HEK293 (cell line): ENCODE results near the gene TTYH1.

Experiments used
- GLI2 ChIP-seq: fragments of 450-650 bp; formaldehyde crosslinking; IDR thresholded peaks from 2 replicates; pipeline ENCODE4; 2017; ENCODE audit warnings: missing biosample characterization, missing genetic modification characterization, low read depth, borderline replicate concordance
- GLIS2 ChIP-seq: fragments of 450-650 bp; formaldehyde crosslinking; IDR thresholded peaks from 2 replicates; pipeline ENCODE4 v1.5.1; 2016; ENCODE audit warnings: missing biosample characterization, missing genetic modification characterization
- HIC1 ChIP-seq: fragments of 450-650 bp; formaldehyde crosslinking; IDR thresholded peaks from 2 replicates; pipeline ENCODE4 v1.5.1; 2016; ENCODE audit warnings: missing biosample characterization, missing genetic modification characterization
- HOXC10 ChIP-seq: sonication (generic); formaldehyde crosslinking; IDR thresholded peaks from 2 replicates; pipeline ENCODE4 v1.8.1; 2023; ENCODE audit warnings: mild to moderate bottlenecking, missing genetic modification reagents
- KLF17 ChIP-seq: fragments of 450-650 bp; formaldehyde crosslinking; IDR thresholded peaks from 2 replicates; pipeline ENCODE4 v1.5.1; 2016; ENCODE audit warnings: missing biosample characterization, missing genetic modification characterization
- MEIS1 ChIP-seq: sonication (generic); formaldehyde crosslinking; IDR thresholded peaks from 2 replicates; pipeline ENCODE4 v1.8.1; 2022; ENCODE audit warnings: missing genetic modification reagents, mild to moderate bottlenecking, borderline replicate concordance
- MYNN ChIP-seq: fragments of 450-650 bp; formaldehyde crosslinking; IDR thresholded peaks from 2 replicates; pipeline ENCODE4 v1.5.1; 2016; ENCODE audit warnings: missing biosample characterization, missing genetic modification characterization, borderline replicate concordance
- OVOL3 ChIP-seq: fragments of 450-650 bp; formaldehyde crosslinking; IDR thresholded peaks from 2 replicates; pipeline ENCODE4 v1.5.1; 2016; ENCODE audit warnings: missing biosample characterization, missing genetic modification characterization
- TRIM28 ChIP-seq: IDR thresholded peaks from 2 replicates; pipeline ENCODE4 v1.6.1; 2011; ENCODE audit warnings: low read length, control low read depth, borderline replicate concordance
- ZBTB21 ChIP-seq: fragments of 450-650 bp; formaldehyde crosslinking; IDR thresholded peaks from 2 replicates; pipeline ENCODE4 v1.5.1; 2017; ENCODE audit warnings: missing biosample characterization, missing genetic modification characterization
- ZFP69B ChIP-seq: fragments of 450-650 bp; formaldehyde crosslinking; IDR thresholded peaks from 2 replicates; pipeline ENCODE4 v1.5.1; 2016; ENCODE audit warnings: missing biosample characterization, missing genetic modification characterization
- ZNF146 ChIP-seq: fragments of 450-650 bp; formaldehyde crosslinking; IDR thresholded peaks from 2 replicates; pipeline ENCODE4 v1.5.1; 2016; ENCODE audit warnings: missing biosample characterization, missing genetic modification characterization
- ZNF148 ChIP-seq: fragments of 450-650 bp; formaldehyde crosslinking; IDR thresholded peaks from 2 replicates; pipeline ENCODE4 v1.5.0; 2017; ENCODE audit warnings: missing biosample characterization, missing genetic modification characterization, borderline replicate concordance
- ZNF16 ChIP-seq: fragments of 450-650 bp; formaldehyde crosslinking; IDR thresholded peaks from 2 replicates; pipeline ENCODE4 v1.5.1; 2016; ENCODE audit warnings: low read depth, missing biosample characterization, missing genetic modification characterization
- ZNF184 ChIP-seq: fragments of 450-650 bp; IDR thresholded peaks from 2 replicates; pipeline ENCODE4 v1.5.1; 2018; ENCODE audit warnings: missing biosample characterization, mild to moderate bottlenecking, missing genetic modification characterization
- ZNF2 ChIP-seq: fragments of 450-650 bp; formaldehyde crosslinking; IDR thresholded peaks from 2 replicates; pipeline ENCODE4 v1.5.1; 2016; ENCODE audit warnings: missing biosample characterization, missing genetic modification characterization
- ZNF202 ChIP-seq: fragments of 450-650 bp; formaldehyde crosslinking; IDR thresholded peaks from 2 replicates; pipeline ENCODE4 v1.5.1; 2016; ENCODE audit warnings: missing biosample characterization, missing genetic modification characterization, borderline replicate concordance
- ZNF266 ChIP-seq: fragments of 450-650 bp; formaldehyde crosslinking; IDR thresholded peaks from 2 replicates; pipeline ENCODE4 v1.5.1; 2016; ENCODE audit warnings: missing biosample characterization, missing genetic modification characterization, low read depth
- ZNF292 ChIP-seq: fragments of 450-650 bp; formaldehyde crosslinking; IDR thresholded peaks from 2 replicates; pipeline ENCODE4 v1.5.1; 2016; ENCODE audit warnings: low read depth, missing biosample characterization, missing genetic modification characterization, borderline replicate concordance
- ZNF391 ChIP-seq: fragments of 450-650 bp; formaldehyde crosslinking; IDR thresholded peaks from 2 replicates; pipeline ENCODE4 v1.5.1; 2016; ENCODE audit warnings: low read depth, missing biosample characterization, missing genetic modification characterization, borderline replicate concordance
- ZNF549 ChIP-seq: fragments of 450-650 bp; IDR thresholded peaks from 2 replicates; pipeline ENCODE4 v1.5.1; 2018; ENCODE audit warnings: missing biosample characterization, missing genetic modification characterization, mild to moderate bottlenecking, inconsistent platforms, moderate library complexity
- ZNF596 ChIP-seq: fragments of 450-650 bp; IDR thresholded peaks from 2 replicates; pipeline ENCODE4 v1.5.0; 2018; ENCODE audit warnings: missing biosample characterization, mild to moderate bottlenecking, missing genetic modification characterization, moderate library complexity
- ZNF621 ChIP-seq: fragments of 450-650 bp; formaldehyde crosslinking; IDR thresholded peaks from 2 replicates; pipeline ENCODE4 v1.5.1; 2017; ENCODE audit warnings: missing biosample characterization, missing genetic modification characterization
- ZNF707 ChIP-seq: fragments of 450-650 bp; formaldehyde crosslinking; IDR thresholded peaks from 2 replicates; pipeline ENCODE4 v1.5.1; 2016; ENCODE audit warnings: missing biosample characterization, missing genetic modification characterization
- ZNF768 ChIP-seq: fragments of 450-650 bp; formaldehyde crosslinking; IDR thresholded peaks from 2 replicates; pipeline ENCODE4 v1.5.1; 2018; ENCODE audit warnings: missing biosample characterization, mild to moderate bottlenecking, missing genetic modification characterization
- TF ChIP-seq, protein P1 (sequence below): fragments of 450-650 bp; formaldehyde crosslinking; IDR thresholded peaks from 2 replicates; pipeline ENCODE4 v1.5.1; 2017; ENCODE audit warnings: missing biosample characterization, missing genetic modification characterization
- TF ChIP-seq, protein P2 (sequence below): fragments of 450-650 bp; formaldehyde crosslinking; IDR thresholded peaks from 2 replicates; pipeline ENCODE4 v1.5.1; 2016; ENCODE audit warnings: missing biosample characterization, missing genetic modification characterization, borderline replicate concordance

The TTYH1 gene

DNA sequence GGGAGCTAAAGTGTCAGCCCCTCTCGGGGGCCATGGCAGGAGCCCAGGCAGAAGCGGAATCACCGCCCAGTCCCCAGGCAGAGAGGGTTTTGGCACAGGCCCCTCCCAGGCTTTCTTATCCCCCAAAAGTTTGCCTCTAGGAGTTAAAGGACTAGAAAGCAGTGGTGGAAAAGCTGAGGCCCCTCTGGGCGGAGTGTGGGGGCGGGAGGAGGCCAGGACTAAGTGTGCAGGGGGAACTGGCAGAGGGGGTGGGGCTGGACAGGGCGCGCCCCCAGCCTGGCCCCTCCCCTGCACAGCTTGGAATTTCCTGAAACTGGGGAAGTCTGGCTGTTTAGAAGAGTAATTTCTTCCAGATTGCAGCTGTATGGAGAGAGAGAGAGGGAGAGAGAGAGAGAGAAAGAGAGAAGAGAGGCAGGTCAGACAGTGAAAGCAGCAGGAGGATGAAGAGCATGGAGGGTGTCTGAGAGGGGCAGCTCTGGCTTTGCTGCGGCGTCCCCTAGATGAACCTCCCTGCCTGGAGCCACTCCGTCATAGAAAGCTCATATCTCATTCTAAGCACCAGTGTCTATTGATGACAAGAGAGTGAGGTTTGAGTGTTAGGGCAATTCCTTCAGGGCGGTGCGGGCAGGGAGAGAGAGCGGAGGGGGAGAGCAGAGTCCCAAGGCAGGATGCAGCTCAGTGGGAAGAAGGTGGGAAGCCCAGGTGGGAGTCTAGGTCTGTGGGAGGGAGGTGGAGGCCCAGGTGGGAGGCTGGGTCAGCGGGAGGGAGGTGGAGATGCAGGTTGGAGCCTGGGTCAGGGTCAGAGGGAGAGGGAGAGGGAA is 58.0 kb downstream of the TTYH1 start, which contains the start of gene CDC42EP5 (continued):
- TF ChIP-seq GLI2: no peak
- TF ChIP-seq ZNF184 (tag by site-specific recombination): no peak
- no peak for TF ChIP-seq ZNF202 (tag by site-specific recombination)
- TF ChIP-seq GLIS2 (tag by site-specific recombination): peak; percentile 77
- no peak for TF ChIP-seq ZNF146 (tag by site-specific recombination)
- TF ChIP-seq ZNF596 (tag by site-specific recombination): no peak
- TF ChIP-seq ZNF391: no peak
- TF ChIP-seq HIC1 (tag by site-specific recombination): 0 out of 2 replicates have a peak, but pooled peaks have one; percentile 5
- TF ChIP-seq ZNF707 (tag by site-specific recombination): no peak
- TF ChIP-seq HOXC10 (CRISPR knock-in tag): no peak
- no peak for TF ChIP-seq MYNN (tag by site-specific recombination)
- no peak for TF ChIP-seq ZNF621
- TF ChIP-seq ZNF549 (tag by site-specific recombination): no peak
- TF ChIP-seq ZBTB21 (tag by site-specific recombination): 0 out of 2 replicates have a peak, but pooled peaks have one; percentile 13
- TF ChIP-seq ZNF16 (tag by site-specific recombination): no peak
- no peak for TF ChIP-seq ZNF2
- TF ChIP-seq, protein P1, sequence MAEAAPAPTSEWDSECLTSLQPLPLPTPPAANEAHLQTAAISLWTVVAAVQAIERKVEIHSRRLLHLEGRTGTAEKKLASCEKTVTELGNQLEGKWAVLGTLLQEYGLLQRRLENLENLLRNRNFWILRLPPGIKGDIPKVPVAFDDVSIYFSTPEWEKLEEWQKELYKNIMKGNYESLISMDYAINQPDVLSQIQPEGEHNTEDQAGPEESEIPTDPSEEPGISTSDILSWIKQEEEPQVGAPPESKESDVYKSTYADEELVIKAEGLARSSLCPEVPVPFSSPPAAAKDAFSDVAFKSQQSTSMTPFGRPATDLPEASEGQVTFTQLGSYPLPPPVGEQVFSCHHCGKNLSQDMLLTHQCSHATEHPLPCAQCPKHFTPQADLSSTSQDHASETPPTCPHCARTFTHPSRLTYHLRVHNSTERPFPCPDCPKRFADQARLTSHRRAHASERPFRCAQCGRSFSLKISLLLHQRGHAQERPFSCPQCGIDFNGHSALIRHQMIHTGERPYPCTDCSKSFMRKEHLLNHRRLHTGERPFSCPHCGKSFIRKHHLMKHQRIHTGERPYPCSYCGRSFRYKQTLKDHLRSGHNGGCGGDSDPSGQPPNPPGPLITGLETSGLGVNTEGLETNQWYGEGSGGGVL (tag by site-specific recombination): peak; percentile 53
- no peak for TF ChIP-seq KLF17 (tag by site-specific recombination)
- TF ChIP-seq ZNF148 (tag by site-specific recombination): no peak
- TF ChIP-seq TRIM28: no peak
- no peak for TF ChIP-seq ZNF266 (tag by site-specific recombination)
- TF ChIP-seq ZNF292 (tag by site-specific recombination): no peak
- TF ChIP-seq, protein P2, sequence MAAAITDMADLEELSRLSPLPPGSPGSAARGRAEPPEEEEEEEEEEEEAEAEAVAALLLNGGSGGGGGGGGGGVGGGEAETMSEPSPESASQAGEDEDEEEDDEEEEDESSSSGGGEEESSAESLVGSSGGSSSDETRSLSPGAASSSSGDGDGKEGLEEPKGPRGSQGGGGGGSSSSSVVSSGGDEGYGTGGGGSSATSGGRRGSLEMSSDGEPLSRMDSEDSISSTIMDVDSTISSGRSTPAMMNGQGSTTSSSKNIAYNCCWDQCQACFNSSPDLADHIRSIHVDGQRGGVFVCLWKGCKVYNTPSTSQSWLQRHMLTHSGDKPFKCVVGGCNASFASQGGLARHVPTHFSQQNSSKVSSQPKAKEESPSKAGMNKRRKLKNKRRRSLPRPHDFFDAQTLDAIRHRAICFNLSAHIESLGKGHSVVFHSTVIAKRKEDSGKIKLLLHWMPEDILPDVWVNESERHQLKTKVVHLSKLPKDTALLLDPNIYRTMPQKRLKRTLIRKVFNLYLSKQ (tag by site-specific recombination): no peak
- no peak for TF ChIP-seq MEIS1 (CRISPR knock-in tag)
- no peak for TF ChIP-seq ZNF768
- TF ChIP-seq OVOL3: no peak
- TF ChIP-seq ZFP69B (tag by site-specific recombination): no peak
